ENCODE measurements around the gene ATG7. TPM values are rescaled to one million over a fixed set of nuclear protein-coding genes. Genes with fewer than 3 reads are reported as not detected.

ATG7 gene
- total and polyA plus RNA-seq, 8 donors, result 25.0 to 73.3 (median 29.6) TPM

GRCh38 chr3:11228041-11228440 is 44.2 kb upstream of the ATG7 start:
- Histone ChIP-seq H3K9me3 (no peaks in the 10 kb centered on the region), H3K4me3 (no peak overlapping the region), H3K27ac (peak overlapping the region in 1 of 2 donors; percentile 18), H3K36me3 (no peaks in the 10 kb centered on the region), H3K27me3 (no peaks in the 10 kb centered on the region), H3K4me1 (peaks cover 0 to 68% of the 10 kb centered on the region in 2 donors)
- DNase-seq (no peak), ATAC-seq (no peak)
- no peak for TF ChIP-seq CTCF (IDR thresholded peaks at IDR 0.05)
- intact Hi-C loops (cut with DNase I), result no loop called here

GRCh38 chr3:11230125-11230524 is 42.1 kb upstream of the ATG7 start:
- Histone ChIP-seq H3K27ac (no peak overlapping the region), H3K4me1 (peaks cover 0 to 48% of the 10 kb centered on the region in 2 donors), H3K27me3 (no peaks in the 10 kb centered on the region), H3K36me3 (no peaks in the 10 kb centered on the region), H3K4me3 (no peak overlapping the region), H3K9me3 (no peaks in the 10 kb centered on the region)
- DNase-seq (no peak), ATAC-seq (no peak)
- intact Hi-C loops (cut with DNase I), result no loop called here
- TF ChIP-seq CTCF (IDR thresholded peaks at IDR 0.05), result no peak

- H3K36me3 ChIP-seq, result no peaks in the 10 kb centered on the region
- ATAC-seq (no peak), DNase-seq (no peak)
- no peaks in the 10 kb centered on the region for H3K27me3 ChIP-seq
- intact Hi-C loops (cut with DNase I), result no loop called here
- no peak for TF ChIP-seq CTCF (IDR thresholded peaks at IDR 0.05)
- H3K9me3 ChIP-seq, result no peaks in the 10 kb centered on the region
- peaks cover 0 to 41% of the 10 kb centered on the region in 2 donors for H3K4me1 ChIP-seq
- no peak overlapping the region for H3K27ac ChIP-seq
- H3K4me3 ChIP-seq, result no peak overlapping the region
Observed at GRCh38 chr3:11230832-11231231, 41.4 kb upstream of the ATG7 start.

- Histone ChIP-seq H3K4me3 (no peak overlapping the region), H3K9me3 (no peaks in the 10 kb centered on the region), H3K27ac (no peak overlapping the region), H3K4me1 (peaks cover 0 to 8% of the 10 kb centered on the region in 2 donors), H3K36me3 (no peaks in the 10 kb centered on the region), H3K27me3 (no peaks in the 10 kb centered on the region)
- ATAC-seq, result no peak
- DNase-seq, result no peak
- no peak for TF ChIP-seq CTCF (IDR thresholded peaks at IDR 0.05)
- intact Hi-C loops (cut with DNase I), result no loop called here
Observed at GRCh38 chr3:11235385-11235784, 36.8 kb upstream of the ATG7 start.

- TF ChIP-seq CTCF (IDR thresholded peaks at IDR 0.05), result peak; percentile 70 to 75
- H3K27ac ChIP-seq, result no peak overlapping the region
- ATAC-seq, result peak; percentile 92
- no peaks in the 10 kb centered on the region for H3K4me1 ChIP-seq
- H3K4me3 ChIP-seq, result no peak overlapping the region
- no peaks in the 10 kb centered on the region for H3K36me3 ChIP-seq
- no peaks in the 10 kb centered on the region for H3K27me3 ChIP-seq
- H3K9me3 ChIP-seq, result no peaks in the 10 kb centered on the region
- DNase-seq, result peak in 3 of 4 donors; percentile 46 to 84 (median 63)
- intact Hi-C loops (cut with DNase I), result no loop called here
Observed at GRCh38 chr3:11236588-11237461, 35.4 kb upstream of the ATG7 start.
